Activated CD4-positive, alpha-beta T cell treated with anti-CD3 and anti-CD28 coated beads for 24 hours (primary cell): Measurements from ENCODE around the gene SPPL2B.
"Not testable (repeated sequence)": the region's sequence is repeated elsewhere in the genome, so short reads cannot be mapped to it uniquely, and the experiment has no call there.

Experiments
- DNase-seq, 2 donors: peaks; one replicate each; pipeline ENCODE4 v3.0.0-alpha.2; 2020; ENCODE audit warnings: low read depth in 2 of 2

SPPL2B gene

DNA sequence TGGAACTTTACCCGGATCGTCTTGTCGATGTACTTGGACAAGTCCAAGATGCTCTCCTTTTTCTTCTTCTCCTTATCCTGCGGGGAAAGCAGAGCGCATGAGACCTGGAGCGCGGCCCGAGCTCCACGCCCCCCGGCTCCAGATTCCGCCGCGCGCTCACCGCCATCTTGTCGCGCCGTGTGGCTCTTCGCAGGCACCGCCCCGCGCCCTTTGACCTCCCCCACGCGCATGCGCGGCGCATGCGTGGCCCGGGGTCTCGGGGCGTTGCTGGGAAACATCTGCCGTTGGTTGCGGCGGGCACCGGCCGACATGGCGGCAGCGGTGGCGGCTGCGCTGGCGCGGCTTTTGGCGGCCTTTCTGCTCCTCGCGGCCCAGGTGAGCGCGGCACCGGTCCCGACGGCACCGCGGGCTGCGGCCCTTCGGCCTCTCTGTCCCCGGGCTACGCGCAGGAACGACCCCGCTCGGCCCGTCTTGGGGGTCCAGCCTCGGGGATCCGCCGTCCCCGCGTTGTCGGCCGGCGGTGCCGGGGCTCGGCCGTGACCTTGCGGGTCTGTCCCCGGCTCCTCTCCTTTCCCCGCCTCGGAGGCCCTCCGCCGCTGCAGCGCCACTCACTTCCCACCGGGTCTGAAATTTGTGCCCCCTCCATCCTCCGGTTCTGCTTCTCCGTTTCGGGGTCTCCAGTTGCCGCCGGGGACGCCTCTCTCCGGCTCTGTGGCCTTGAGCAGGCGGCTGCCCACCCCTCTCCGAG lies at the start of gene SPPL2B, which contains the start of gene LSM7:
Gene SPPL2B (plus strand): TSS at position 284 of the 748 bp plus-strand sequence. CDS start 26 bp downstream, at position 310.
Gene LSM7 (minus strand): TSS at position 186 of the 748 bp plus-strand sequence. CDS start 20 bp downstream, at position 166.
- DNase-seq: peak; percentile 85 to 86

DNA sequence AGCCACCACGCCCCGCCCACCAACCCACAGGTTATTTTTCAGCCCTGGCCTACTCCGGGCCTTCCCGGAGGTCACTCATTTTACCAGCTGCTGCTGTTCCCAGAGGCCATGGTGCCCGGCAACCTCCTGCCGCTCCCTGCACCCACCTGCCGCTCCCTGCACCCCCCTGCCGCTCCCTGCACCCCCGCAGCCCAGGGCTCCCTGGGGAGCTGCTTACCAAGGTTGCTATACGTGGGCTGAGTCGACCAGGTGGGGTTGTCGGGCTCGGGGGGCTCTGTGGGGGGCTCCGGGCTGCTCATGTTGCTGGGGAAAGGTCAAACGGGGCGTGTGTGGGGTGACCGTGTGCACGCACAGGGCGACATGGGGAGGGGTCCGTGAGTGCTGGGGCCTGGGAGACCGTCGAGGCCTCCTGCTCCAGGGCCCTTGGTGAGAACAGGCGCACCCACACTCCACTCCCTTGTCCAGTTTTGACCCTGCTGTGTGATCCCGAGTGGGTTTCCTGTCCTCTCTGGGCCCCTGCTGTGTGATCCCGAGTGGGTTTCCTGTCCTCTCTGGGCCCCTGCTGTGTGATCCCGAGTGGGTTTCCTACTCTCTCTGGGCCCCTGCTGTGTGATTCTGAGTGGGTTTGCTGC lies 47.7 kb upstream of the SPPL2B start:
- DNase-seq: no peak

DNA sequence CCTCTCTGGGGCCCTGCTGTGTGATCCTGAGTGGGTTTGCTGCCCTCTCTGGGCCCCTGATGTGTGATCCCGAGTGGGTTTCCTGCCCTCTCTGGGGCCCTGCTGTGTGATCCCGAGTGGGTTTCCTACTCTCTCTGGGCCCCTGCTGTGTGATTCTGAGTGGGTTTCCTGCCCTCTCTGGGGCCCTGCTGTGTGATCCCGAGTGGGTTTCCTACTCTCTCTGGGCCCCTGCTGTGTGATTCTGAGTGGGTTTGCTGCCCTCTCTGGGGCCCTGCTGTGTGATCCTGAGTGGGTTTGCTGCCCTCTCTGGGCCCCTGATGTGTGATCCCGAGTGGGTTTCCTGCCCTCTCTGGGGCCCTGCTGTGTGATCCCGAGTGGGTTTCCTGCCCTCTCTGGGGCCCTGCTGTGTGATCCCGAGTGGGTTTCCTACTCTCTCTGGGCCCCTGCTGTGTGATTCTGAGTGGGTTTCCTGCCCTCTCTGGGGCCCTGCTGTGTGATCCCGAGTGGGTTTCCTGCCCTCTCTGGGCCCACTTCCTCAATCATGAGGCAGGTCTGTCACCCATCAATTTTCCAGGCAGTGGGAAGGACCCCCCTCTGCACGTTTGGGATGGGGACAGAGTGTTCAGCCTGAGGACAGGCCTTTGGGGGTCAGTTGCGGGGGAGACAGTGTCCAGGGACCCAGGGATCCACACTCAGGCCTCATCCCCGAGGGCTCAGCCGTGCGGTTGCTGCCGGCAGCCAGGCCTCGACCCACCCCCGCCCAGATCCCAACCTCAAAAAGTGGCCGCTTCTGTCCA lies 47.0 kb upstream of the SPPL2B start:
- not testable (repeated sequence) for DNase-seq

DNA sequence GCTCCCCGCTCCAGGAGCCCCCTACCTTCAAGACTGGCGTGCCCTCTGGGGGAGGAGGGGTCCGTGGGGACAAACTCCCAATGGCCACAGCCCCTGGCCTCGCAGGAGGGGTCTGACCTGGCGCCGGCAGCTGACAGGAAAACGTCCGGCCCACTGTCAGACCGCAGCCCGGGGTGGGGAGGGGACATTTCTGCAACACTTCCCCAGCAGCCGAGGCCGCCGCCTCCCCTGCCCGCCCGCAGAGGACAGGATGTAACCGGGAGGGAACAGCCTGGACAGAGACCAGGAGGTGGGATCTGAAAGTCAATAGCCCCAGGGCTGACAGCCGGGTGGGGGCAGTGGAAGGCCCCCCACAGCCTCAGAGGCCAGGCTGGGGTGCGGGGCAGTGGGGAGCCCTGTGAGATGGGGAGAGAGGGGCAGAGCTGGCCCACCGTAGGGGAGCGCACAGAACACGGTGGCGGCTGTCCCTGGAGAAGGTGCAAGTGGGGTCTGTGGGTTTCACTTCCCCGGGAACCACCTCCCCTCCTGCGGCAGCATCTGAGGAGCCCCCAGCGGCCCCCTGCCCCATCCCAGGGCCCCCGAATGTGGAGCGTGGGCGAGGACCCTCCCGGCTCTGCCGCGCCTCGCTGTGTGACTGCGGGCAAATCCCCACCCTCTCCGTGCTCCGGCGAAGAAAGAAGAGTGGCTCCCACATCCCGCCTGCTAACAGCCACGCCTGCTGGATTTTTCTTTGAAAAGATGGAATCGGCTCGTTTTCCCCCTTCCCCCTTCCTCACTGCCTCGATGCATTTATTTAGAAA lies 46.2 kb upstream of the SPPL2B start, which contains the start of gene PEAK3:
Gene PEAK3 (minus strand): TSS at position 114 of the 800 bp plus-strand sequence. CDS start 1,244 bp downstream, outside the sequence.
- DNase-seq: no peak

- DNase-seq: no peak
These were observed 45.6 kb upstream of the SPPL2B start for GRCh38 chr19:2282862-2283237.

DNA sequence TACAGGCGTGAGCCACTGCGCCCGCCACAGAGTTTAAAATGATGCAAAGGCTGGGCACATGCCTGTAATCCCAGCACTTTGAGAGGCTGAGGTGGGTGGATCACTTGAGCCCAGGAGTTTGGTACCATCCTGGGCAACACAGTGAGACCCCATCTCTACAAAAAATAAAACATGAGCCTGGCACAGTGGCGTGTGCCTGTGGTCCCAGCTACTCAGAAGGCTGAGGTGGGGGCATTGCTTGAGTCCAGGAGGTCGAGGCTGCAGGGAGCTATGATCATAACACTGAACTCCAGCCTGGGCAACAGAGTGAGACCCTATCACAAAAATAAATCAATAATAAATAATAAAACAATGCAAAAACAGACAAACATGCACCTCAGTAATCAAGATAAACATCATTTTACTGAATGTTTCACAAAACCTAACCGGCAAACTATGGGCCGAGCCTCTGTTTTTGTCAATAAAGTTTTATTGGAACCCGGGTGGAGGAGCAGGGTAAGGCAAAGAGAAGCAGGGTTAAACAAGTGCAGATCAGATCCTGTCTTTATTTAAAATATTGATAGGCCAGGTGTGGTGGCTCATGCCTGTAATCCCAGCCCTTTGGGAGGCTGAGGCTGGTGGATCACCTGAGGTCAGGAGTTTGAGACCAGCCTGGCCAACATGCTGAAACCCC lies 44.5 kb upstream of the SPPL2B start:
- DNase-seq: no peak

- DNase-seq: no peak
These were observed 41.9 kb upstream of the SPPL2B start for GRCh38 chr19:2286402-2287140.

GRCh38 chr19:2287585-2288337 lies 40.7 kb upstream of the SPPL2B start:
- DNase-seq: no peak

DNA sequence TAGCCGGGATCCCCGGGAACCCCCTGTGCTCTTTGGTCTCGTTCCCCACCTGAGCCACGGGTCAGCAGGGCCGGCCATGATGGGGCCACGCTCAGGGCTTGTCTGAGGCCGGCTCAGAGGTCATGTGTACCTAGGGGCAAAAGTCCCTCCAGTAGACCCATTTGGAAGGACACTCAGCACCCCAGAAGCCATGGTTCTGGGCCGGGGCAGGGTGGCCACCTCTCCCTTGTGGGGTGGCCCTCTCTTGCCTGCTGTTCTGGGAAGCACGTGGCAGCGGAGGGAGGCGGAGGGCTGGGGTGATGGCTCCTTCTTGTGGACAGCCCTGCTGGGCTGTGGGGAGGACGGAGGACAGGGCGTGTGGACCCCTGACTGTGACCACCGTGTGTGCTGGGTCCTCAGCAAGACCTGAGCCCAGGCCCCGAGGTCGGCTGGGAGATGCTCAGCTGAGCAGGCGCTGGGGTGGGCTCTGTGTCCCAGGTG lies 40.1 kb upstream of the SPPL2B start:
- DNase-seq: no peak

GRCh38 chr19:2288818-2289713 lies 39.4 kb upstream of the SPPL2B start:
- DNase-seq: no peak

GRCh38 chr19:2289714-2290435 lies 38.6 kb upstream of the SPPL2B start:
- DNase-seq: no peak

GRCh38 chr19:2290441-2291184 lies 37.9 kb upstream of the SPPL2B start:
- no peak for DNase-seq

DNA sequence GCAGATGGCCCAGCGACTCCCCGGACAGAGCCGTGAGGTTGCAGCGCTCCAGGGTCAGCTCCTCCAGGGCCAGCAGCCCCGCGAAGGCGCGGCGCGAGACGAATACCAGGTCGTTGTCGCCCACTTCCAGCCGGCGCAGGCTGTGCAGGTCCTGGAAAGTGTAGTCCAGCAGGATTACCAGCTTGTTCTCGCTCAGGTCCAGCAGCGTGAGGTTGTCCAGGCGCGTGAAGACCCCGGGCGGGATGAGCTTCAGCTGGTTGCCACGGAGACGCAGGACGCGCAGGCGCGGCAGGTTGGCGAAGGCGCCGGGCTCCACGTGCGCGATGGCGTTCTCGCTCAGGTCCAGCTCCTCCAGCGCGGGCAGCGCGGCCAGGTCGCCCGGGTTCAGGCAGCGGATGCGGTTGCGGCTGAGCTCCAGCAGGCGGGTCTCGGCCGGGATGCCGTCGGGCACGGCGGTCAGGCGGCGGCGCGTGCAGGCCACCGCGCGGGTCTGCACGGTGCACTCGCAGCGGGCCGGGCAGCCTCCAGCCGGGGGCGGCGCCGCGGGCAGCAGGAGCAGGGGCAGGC lies 37.2 kb upstream of the SPPL2B start:
- no peak for DNase-seq

GRCh38 chr19:2294687-2295335 lies 33.7 kb upstream of the SPPL2B start:
- DNase-seq: no peak

DNA sequence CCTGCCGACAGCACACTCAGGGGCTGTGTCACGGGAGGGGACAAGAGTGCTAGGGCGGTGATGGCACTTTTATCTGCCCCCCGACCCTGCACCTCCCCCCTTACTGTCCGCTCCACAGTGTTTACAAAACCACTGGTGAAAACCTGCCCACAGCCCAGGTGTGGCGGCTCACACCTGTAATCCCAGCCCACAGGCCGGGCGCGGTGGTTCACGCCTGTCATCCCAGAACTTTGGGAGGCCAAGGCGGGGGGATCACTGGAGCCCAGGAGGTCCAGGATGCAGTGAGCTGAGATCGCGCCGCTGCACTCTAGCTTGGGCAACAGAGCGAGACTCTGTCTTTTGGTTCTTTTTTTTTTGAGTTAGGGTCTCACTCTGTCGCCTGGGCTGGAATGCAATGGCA lies 32.3 kb upstream of the SPPL2B start:
- DNase-seq: no peak

GRCh38 chr19:2300533-2300932 lies 28.0 kb upstream of the SPPL2B start:
- DNase-seq: no peak
